Bronchial epithelial cell (primary cell): ENCODE measurements around the gene PCARE. TPM values are rescaled to one million over a fixed set of nuclear protein-coding genes. Genes with fewer than 3 reads are reported as not detected.

ENCODE experiments used
- DNase-seq: peaks from one replicate; pipeline ENCODE4 v3.0.0-alpha.2; 2010; ENCODE audit warnings: low read depth
- FAIRE-seq: peaks from 2 replicates; lab custom pipeline; 2011; peaks lifted over from hg19 to GRCh38; lab: Jason Lieb, UNC
- H3K27me3 ChIP-seq: 2 replicates; pipeline ENCODE4 v1.5.1; 2011; ENCODE audit warnings: low read length; ENCODE audit not compliant: control insufficient read depth, insufficient read depth
- H3K36me3 ChIP-seq: 2 replicates; pipeline ENCODE4 v1.5.1; 2011; ENCODE audit warnings: low read length; ENCODE audit not compliant: control insufficient read depth, insufficient read depth
- H3K4me3 ChIP-seq: 2 replicates; pipeline ENCODE4 v1.5.1; 2011; ENCODE audit warnings: mild to moderate bottlenecking, low read depth, low read length, control low read depth
- total RNA-seq: library from RNA; depleted of rRNA; stranded (reverse); fragments of >200 nt; gene quantifications from 2 replicates; pipeline ENCODE4 v1.2.1, GENCODE V29; 2014
- TF ChIP-seq, protein P1 (sequence below): IDR thresholded peaks from 2 replicates; pipeline ENCODE4 v1.5.1; 2011; ENCODE audit warnings: mild to moderate bottlenecking, moderate library complexity, low read length, control low read depth, inconsistent platforms; ENCODE audit not compliant: insufficient read depth, severe bottlenecking

The PCARE gene
- total RNA-seq, 1 donor from 2014 or later: not detected

DNA sequence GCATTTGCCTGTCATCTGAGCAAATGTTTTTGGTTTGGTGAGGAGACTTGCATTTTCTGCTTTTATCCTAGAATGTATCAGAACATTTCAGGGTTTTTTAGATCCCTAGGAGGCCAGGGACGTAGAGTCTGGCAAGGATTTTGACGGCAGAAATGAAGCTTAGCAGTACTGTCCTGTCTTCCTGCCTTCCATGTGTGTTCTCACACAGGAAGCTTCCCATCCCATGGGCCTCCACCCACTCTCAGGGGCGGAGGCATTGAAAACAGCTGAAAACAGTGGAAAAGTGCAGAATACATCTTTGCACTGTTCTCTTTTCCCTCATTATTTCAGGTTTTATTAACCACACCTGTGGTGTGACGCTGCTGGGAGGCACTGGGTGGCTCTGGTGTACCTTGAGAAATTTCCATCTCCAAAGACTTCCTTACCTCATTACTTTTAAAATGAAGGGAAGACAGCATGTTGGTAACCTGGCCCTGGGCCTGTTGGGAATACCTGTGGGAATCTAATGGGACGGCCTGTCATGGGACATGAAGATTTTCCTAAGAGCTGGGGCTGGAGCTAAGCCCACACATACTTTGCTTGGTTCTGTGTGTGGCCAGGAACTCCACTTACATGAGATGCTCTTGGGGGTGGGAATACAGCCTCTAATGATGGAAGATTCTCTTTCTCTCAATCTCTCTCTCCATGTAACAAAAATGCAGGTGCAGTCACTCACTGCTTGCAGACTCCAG lies 20.5 kb downstream of the PCARE start:
- DNase-seq (peak; percentile 28), FAIRE-seq (peak; percentile 96)
- Histone ChIP-seq H3K27me3 (peaks cover 2% of the 10 kb centered on the region), H3K4me3 (no peak overlapping the region), H3K36me3 (no peaks in the 10 kb centered on the region)
- TF ChIP-seq, protein P1, sequence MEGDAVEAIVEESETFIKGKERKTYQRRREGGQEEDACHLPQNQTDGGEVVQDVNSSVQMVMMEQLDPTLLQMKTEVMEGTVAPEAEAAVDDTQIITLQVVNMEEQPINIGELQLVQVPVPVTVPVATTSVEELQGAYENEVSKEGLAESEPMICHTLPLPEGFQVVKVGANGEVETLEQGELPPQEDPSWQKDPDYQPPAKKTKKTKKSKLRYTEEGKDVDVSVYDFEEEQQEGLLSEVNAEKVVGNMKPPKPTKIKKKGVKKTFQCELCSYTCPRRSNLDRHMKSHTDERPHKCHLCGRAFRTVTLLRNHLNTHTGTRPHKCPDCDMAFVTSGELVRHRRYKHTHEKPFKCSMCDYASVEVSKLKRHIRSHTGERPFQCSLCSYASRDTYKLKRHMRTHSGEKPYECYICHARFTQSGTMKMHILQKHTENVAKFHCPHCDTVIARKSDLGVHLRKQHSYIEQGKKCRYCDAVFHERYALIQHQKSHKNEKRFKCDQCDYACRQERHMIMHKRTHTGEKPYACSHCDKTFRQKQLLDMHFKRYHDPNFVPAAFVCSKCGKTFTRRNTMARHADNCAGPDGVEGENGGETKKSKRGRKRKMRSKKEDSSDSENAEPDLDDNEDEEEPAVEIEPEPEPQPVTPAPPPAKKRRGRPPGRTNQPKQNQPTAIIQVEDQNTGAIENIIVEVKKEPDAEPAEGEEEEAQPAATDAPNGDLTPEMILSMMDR: peak; percentile 56

DNA sequence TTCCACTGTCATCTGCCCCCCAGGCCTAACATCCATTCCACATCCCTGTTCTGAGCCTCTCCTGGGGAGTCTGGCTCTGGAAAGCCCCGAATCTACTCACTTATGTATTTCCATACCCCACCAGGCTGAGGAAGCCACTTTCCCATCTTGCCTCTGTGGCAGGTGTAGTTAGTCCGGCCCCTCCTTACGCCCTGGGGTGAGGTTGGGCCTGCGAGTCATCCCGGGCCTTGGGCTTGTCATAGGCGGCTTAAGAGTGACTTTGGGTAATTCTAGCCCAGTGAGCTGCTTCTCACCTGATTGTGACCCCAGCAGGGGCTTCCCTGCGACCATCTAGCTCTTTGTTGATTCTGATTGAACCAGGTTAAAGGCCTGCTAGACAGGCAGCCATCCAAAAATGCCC lies 21.1 kb downstream of the PCARE start:
- Histone ChIP-seq H3K27me3 (peaks cover 2% of the 10 kb centered on the region), H3K36me3 (no peaks in the 10 kb centered on the region), H3K4me3 (no peak overlapping the region)
- FAIRE-seq (no peak), DNase-seq (peak; percentile 49)
- TF ChIP-seq, protein P1: no peak

DNA sequence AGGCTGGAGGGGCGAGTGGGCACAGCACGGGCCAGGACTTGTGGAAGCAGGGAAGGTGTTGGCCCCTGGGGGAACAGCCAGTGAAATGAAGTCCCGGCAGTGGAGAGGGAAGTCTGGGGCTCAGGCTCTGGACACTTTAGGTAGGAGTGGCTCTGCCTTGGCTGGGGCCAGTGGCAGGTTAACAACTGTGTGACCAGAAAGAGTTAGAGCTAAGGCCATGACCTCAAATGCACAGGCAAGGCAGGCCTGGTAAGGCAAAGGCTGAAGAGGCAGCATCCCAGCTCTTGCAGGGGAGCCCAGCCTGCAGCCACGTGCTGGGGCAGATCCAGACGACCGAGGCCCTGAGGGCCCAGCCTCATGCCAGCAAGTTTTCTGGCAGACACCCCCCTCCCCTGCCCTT lies 21.5 kb downstream of the PCARE start:
- FAIRE-seq: no peak
- Histone ChIP-seq H3K27me3 (peaks cover 2% of the 10 kb centered on the region), H3K4me3 (no peak overlapping the region)

DNA sequence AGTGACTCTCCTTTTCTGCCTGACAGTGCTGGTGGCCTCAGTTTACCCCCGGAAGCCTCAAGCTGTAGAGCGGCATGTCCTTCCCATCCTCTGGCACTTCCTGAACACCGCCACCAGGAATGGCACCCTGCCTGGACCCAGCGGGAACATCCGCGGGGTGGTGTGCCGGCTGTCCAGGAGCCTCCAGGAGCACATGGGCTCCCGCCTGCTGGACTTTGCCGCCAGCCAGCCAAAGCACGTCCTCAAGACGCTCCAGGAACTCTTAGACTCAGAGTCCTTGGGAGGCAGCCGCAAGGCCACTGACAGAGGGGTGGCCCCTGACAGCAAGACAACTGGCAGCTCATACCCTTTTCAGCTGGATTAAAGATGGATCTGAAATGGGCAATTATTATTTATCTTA lies 22.6 kb downstream of the PCARE start:
- TF ChIP-seq, protein P1: no peak
- peaks cover 2% of the 10 kb centered on the region for H3K27me3 ChIP-seq
- no peak for FAIRE-seq
- H3K4me3 ChIP-seq: no peak overlapping the region
- H3K36me3 ChIP-seq: no peaks in the 10 kb centered on the region
- DNase-seq: no peak

More for the DNA sequence above, 21.5 kb downstream of the PCARE start:
- TF ChIP-seq, protein P1: no peak
- DNase-seq: no peak
- no peaks in the 10 kb centered on the region for H3K36me3 ChIP-seq

DNA sequence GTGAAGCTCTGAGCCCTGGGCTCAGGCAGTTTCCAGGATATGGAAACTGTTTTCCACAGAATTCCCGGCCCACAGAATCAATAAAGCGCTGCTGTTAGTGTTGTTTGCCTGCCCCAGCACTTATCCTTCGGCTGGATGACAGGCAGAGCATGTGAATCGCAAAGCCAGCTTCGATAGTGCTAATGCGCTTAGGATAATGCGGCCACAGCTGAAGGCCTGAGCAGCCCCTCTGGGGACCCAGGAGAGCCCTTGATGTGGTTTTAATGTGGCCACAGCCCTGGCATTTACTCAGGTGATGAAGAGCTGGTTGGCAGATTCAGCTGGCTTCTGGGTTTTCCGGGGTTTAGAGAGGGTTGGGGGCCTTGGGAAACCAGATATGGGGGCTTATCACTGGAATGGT lies 23.7 kb downstream of the PCARE start:
- no peaks in the 10 kb centered on the region for H3K36me3 ChIP-seq
- H3K4me3 ChIP-seq: no peak overlapping the region
- DNase-seq (no peak), FAIRE-seq (no peak)
- TF ChIP-seq, protein P1: no peak
- peaks cover 5% of the 10 kb centered on the region for H3K27me3 ChIP-seq
